ENCODE data around the gene MED15.

Gene MED15

DNA sequence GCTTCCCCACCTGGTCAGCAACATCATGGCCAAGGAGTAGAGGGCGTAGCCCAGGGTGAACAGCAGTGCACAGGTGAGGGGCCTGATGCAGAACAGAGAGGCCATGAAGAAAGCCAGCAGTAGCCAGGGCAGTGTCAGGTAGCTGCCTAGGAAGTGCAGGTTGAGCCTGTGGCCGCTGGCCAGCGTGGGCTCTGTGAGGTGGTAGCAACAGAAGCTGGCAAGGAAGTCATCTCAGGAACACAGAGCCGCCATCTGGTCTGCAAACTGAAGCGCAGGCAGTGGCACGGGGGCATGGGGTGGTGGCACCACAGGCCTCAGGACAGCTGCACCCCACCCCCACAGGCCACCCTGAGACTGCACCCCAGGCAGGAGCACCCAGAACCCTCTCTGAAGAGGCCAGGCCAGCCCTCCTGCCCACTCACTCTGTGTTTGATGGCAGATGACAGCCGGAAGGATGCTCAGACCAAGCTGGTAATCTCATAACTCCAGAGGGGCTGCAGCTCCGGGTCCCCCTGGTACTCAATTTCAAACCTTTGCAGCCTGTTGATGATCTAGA lies 95.3 kb downstream of the MED15 start:
- no peak for TF ChIP-seq EZH2 (IDR thresholded peaks at IDR 0.05; ENCODE audit: borderline replicate concordance, low read depth, low read length, severe bottlenecking)
- TF ChIP-seq, protein P1, sequence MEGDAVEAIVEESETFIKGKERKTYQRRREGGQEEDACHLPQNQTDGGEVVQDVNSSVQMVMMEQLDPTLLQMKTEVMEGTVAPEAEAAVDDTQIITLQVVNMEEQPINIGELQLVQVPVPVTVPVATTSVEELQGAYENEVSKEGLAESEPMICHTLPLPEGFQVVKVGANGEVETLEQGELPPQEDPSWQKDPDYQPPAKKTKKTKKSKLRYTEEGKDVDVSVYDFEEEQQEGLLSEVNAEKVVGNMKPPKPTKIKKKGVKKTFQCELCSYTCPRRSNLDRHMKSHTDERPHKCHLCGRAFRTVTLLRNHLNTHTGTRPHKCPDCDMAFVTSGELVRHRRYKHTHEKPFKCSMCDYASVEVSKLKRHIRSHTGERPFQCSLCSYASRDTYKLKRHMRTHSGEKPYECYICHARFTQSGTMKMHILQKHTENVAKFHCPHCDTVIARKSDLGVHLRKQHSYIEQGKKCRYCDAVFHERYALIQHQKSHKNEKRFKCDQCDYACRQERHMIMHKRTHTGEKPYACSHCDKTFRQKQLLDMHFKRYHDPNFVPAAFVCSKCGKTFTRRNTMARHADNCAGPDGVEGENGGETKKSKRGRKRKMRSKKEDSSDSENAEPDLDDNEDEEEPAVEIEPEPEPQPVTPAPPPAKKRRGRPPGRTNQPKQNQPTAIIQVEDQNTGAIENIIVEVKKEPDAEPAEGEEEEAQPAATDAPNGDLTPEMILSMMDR (IDR thresholded peaks at IDR 0.05; ENCODE audit: borderline replicate concordance, extremely low read depth, low read length, poor library complexity, severe bottlenecking) = no peak
- H3K27ac ChIP-seq (ENCODE audit: low read length) = no peak overlapping the region
- H3K9me3 ChIP-seq (ENCODE audit: insufficient read depth, low read length, severe bottlenecking) = no peaks in the 10 kb centered on the region
- peaks cover 4% of the 10 kb centered on the region for H4K20me1 ChIP-seq (ENCODE audit: insufficient read depth, low read length)
- DNase-seq = no peak
- no peaks in the 10 kb centered on the region for H3K4me1 ChIP-seq (ENCODE audit: insufficient read depth, low read length)
- no peak overlapping the region for H3K4me2 ChIP-seq (ENCODE audit: insufficient read depth, low read length)
- ATAC-seq (ENCODE audit: insufficient read depth, low read depth) = no peak
- H3K9ac ChIP-seq (ENCODE audit: low read depth, low read length) = no peak overlapping the region
- H2AFZ ChIP-seq (ENCODE audit: low read depth, low read length) = no peak overlapping the region
- H3K4me3 ChIP-seq (ENCODE audit: low read depth in 1 of 2, low read length in 2 of 2) = no peak overlapping the region
- no peaks in the 10 kb centered on the region for H3K36me3 ChIP-seq (ENCODE audit: insufficient read depth, low read length)
- no peaks in the 10 kb centered on the region for H3K79me2 ChIP-seq (ENCODE audit: insufficient read depth, low read length)
- no peaks in the 10 kb centered on the region for H3K27me3 ChIP-seq (ENCODE audit: insufficient read depth, low read length, poor library complexity)

DNA sequence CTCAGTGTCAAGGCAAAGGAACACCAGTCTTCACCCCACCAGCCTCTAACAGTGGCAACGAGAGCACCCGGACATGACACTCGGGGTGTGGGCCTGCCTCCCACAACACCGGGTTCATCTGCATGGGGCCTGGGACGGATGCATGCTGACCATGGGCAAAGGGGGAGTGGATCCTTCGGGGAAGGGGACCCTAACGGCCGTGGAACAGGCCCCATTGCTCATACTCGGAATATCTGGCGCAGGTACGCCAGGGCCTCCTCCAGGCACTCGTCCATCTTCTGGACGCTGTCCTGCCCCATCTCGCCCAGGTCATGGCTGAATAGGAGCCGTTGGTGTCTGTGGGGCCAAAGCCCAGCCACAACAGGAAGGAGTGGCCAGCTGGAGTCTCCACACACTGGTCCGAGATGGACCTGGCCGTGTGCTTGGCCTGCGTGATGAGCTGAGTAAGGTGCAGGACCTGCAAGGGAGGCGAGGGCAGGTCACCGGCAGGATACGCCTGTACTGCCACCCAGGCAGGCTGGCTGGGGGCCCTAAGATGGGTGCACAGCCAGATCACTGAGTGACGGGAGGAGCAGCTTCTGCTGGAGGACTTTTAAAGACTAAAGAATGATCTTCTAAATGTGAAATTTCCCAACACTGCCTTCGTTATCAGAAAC lies 96.8 kb downstream of the MED15 start:
- Histone ChIP-seq H3K4me2 (ENCODE audit: insufficient read depth, low read length) (no peak overlapping the region), H3K27me3 (ENCODE audit: insufficient read depth, low read length, poor library complexity) (no peaks in the 10 kb centered on the region), H4K20me1 (ENCODE audit: insufficient read depth, low read length) (peaks cover 4% of the 10 kb centered on the region), H3K36me3 (ENCODE audit: insufficient read depth, low read length) (no peaks in the 10 kb centered on the region), H3K4me1 (ENCODE audit: insufficient read depth, low read length) (no peaks in the 10 kb centered on the region), H3K4me3 (ENCODE audit: low read depth in 1 of 2, low read length in 2 of 2) (no peak overlapping the region), H3K79me2 (ENCODE audit: insufficient read depth, low read length) (no peaks in the 10 kb centered on the region), H2AFZ (ENCODE audit: low read depth, low read length) (no peak overlapping the region), H3K9me3 (ENCODE audit: insufficient read depth, low read length, severe bottlenecking) (no peaks in the 10 kb centered on the region), H3K27ac (ENCODE audit: low read length) (no peak overlapping the region), H3K9ac (ENCODE audit: low read depth, low read length) (no peak overlapping the region)
- TF ChIP-seq EZH2 (IDR thresholded peaks at IDR 0.05; ENCODE audit: borderline replicate concordance, low read depth, low read length, severe bottlenecking) = no peak
- TF ChIP-seq, protein P1 (IDR thresholded peaks at IDR 0.05; ENCODE audit: borderline replicate concordance, extremely low read depth, low read length, poor library complexity, severe bottlenecking) = no peak
- DNase-seq (no peak), ATAC-seq (ENCODE audit: insufficient read depth, low read depth) (no peak)

DNA sequence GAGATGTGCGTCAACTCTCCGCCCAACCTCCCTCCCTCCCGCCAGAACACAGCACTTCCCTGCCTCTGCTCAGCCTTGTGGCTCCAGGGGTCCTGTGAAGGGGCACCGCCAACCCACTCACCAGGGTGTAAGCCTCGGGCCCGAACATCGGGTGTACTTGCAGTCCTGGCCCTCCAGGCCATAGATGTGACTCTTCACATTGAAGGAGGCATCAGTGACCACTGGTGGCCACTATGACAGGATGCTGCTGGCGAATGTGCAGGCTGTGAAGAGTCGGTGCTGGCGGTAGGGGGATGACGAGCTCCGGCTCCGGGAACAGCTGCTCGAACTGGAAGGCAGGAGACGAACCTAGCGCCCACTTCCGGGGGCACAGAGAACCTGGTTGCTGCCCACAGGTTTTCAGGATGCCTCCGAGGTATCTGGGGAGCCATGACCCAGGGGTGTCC lies 97.4 kb downstream of the MED15 start:
- H3K27me3 ChIP-seq (ENCODE audit: insufficient read depth, low read length, poor library complexity) = no peaks in the 10 kb centered on the region
- no peak overlapping the region for H3K4me2 ChIP-seq (ENCODE audit: insufficient read depth, low read length)

More for the DNA sequence above, 97.4 kb downstream of the MED15 start:
- TF ChIP-seq, protein P1 (IDR thresholded peaks at IDR 0.05; ENCODE audit: borderline replicate concordance, extremely low read depth, low read length, poor library complexity, severe bottlenecking) = no peak
- Histone ChIP-seq H3K4me1 (ENCODE audit: insufficient read depth, low read length) (no peaks in the 10 kb centered on the region), H2AFZ (ENCODE audit: low read depth, low read length) (no peak overlapping the region), H3K36me3 (ENCODE audit: insufficient read depth, low read length) (no peaks in the 10 kb centered on the region), H3K9me3 (ENCODE audit: insufficient read depth, low read length, severe bottlenecking) (no peaks in the 10 kb centered on the region), H4K20me1 (ENCODE audit: insufficient read depth, low read length) (peaks cover 4% of the 10 kb centered on the region), H3K4me3 (ENCODE audit: low read depth in 1 of 2, low read length in 2 of 2) (no peak overlapping the region), H3K27ac (ENCODE audit: low read length) (no peak overlapping the region), H3K9ac (ENCODE audit: low read depth, low read length) (no peak overlapping the region), H3K79me2 (ENCODE audit: insufficient read depth, low read length) (no peaks in the 10 kb centered on the region)
- no peak for DNase-seq
- no peak for ATAC-seq (ENCODE audit: insufficient read depth, low read depth)
